HTR-8/SVneo (cell line): ENCODE data around the gene INMT.

Experiments
- DNase-seq: peaks from one replicate; pipeline ENCODE4 v3.0.0; 2011; ENCODE audit warnings: low spot score, mixed read lengths; ENCODE audit not compliant: insufficient read length
- FAIRE-seq: peaks from 2 replicates; lab custom pipeline; 2011; peaks lifted over from hg19 to GRCh38; lab: Jason Lieb, UNC

The INMT gene

GRCh38 chr7:30727061-30727945, 24.6 kb upstream of the INMT start:
- FAIRE-seq: no peak

GRCh38 chr7:30728591-30729100, 23.3 kb upstream of the INMT start:
- DNase-seq (no peak), FAIRE-seq (no peak)

More at GRCh38 chr7:30727061-30727945, 24.6 kb upstream of the INMT start:
- no peak for DNase-seq

- DNase-seq: no peak
- FAIRE-seq: no peak
These were observed 22.3 kb upstream of the INMT start for GRCh38 chr7:30729642-30730041.

- DNase-seq: no peak
- FAIRE-seq: no peak
These were observed 21.8 kb upstream of the INMT start for GRCh38 chr7:30730097-30730496.

- DNase-seq (no peak), FAIRE-seq (no peak)
These were observed 20.9 kb upstream of the INMT start for GRCh38 chr7:30730996-30731395.

GRCh38 chr7:30731581-30731980, 20.4 kb upstream of the INMT start:
- DNase-seq (no peak), FAIRE-seq (peak; percentile 42)

GRCh38 chr7:30732606-30733005, 19.3 kb upstream of the INMT start:
- FAIRE-seq (no peak), DNase-seq (no peak)

GRCh38 chr7:30733216-30733615, 18.7 kb upstream of the INMT start:
- FAIRE-seq (peak; percentile 23), DNase-seq (no peak)

GRCh38 chr7:30733691-30734090, 18.2 kb upstream of the INMT start:
- FAIRE-seq: no peak
- no peak for DNase-seq

- DNase-seq: no peak
- FAIRE-seq: no peak
These were observed 17.4 kb upstream of the INMT start for GRCh38 chr7:30734497-30734896.

GRCh38 chr7:30735631-30736030, 16.3 kb upstream of the INMT start:
- DNase-seq (no peak), FAIRE-seq (no peak)

GRCh38 chr7:30736291-30736690, 15.6 kb upstream of the INMT start:
- DNase-seq (no peak), FAIRE-seq (no peak)

GRCh38 chr7:30738026-30738915, 13.7 kb upstream of the INMT start:
- FAIRE-seq: no peak

GRCh38 chr7:30739691-30740090, 12.2 kb upstream of the INMT start:
- DNase-seq (no peak), FAIRE-seq (no peak)

More at GRCh38 chr7:30738026-30738915, 13.7 kb upstream of the INMT start:
- no peak for DNase-seq

GRCh38 chr7:30740417-30741181, 11.3 kb upstream of the INMT start:
- DNase-seq (peak; percentile 92), FAIRE-seq (peak; percentile 52)

- no peak for DNase-seq
- FAIRE-seq: no peak
These were observed 10.6 kb upstream of the INMT start for GRCh38 chr7:30741289-30741688.

- FAIRE-seq (no peak), DNase-seq (peak; percentile 41)
These were observed 8.4 kb upstream of the INMT start for GRCh38 chr7:30743371-30744074.

- FAIRE-seq (no peak), DNase-seq (no peak)
These were observed 7.9 kb upstream of the INMT start for GRCh38 chr7:30744075-30744417.

- no peak for FAIRE-seq
- DNase-seq: no peak
These were observed 6.5 kb upstream of the INMT start for GRCh38 chr7:30745261-30745941.
